Forelimb muscle (tissue), 1 donor: ENCODE measurements around the gene IL27RA. TPM values are rescaled to one million over a fixed set of nuclear protein-coding genes. Genes with fewer than 3 reads are reported as not detected.
"Not testable (repeated sequence)": the region's sequence is repeated elsewhere in the genome, so short reads cannot be mapped to it uniquely, and the experiment has no call there.

Experiments used
- DNase-seq: peaks from one replicate; pipeline ENCODE4 v3.0.0-alpha.2; 2013; ENCODE audit warnings: low read depth
- polyA plus RNA-seq: library from polyadenylated mRNA; unstranded; fragments of 120-200 nt; gene quantifications from one replicate; pipeline ENCODE4 v1.2.1, GENCODE V29; 2013; ENCODE audit not compliant: insufficient read length

The IL27RA gene
- polyA plus RNA-seq, 1 donor, result 3.0 TPM

DNA sequence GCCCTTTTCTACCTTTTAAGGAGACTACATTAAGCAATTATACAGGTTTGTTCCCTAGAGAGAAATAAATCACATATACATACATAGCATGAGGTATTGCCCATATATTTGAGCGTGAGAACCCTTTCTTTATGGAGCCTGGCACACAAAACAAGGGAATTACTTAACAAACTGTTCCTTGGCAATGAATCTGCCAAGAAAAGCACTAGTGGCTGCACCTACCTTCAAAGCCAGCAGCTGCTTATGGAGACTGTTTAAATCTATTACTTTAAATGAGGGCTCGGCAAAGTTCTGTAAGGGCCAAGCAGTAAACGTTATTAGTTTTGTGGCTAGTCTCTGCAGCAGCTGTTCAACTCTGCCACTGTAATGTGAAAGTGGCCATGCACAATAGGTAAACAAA, 32.5 kb upstream of the IL27RA start:
- no peak for DNase-seq

DNA sequence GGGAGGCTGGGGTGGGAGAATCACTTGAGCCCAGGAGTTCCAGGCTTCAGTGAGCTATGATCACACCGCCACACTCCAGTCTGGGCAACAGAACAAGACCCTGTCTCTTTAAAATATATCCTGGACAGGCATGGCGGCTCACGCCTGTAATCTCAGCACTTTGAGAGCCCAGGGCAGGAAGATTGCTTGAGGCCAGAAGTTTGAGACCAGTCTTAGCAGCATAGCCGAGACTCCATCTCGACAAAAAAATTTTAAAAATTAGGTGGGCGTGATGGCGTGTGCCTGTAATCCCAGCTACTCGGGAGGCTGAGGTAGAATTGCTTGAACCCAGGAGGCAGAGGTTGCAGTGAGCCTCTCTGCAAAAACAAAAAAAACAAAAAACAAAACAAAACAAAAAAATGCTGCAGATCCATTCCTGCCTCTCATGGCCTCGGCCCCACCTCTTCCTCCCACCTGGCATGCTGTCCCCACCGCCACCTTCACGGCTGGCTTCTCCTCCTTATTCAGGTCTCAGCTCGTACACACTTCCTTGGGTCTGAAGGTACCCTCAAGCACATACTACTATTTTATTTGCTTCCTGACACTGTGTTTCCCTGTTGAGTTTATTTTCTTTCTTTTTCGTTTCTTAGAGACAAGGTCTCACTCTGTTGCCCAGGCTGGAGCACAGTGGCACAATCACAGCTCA, 30.7 kb upstream of the IL27RA start:
- DNase-seq, result no peak

DNA sequence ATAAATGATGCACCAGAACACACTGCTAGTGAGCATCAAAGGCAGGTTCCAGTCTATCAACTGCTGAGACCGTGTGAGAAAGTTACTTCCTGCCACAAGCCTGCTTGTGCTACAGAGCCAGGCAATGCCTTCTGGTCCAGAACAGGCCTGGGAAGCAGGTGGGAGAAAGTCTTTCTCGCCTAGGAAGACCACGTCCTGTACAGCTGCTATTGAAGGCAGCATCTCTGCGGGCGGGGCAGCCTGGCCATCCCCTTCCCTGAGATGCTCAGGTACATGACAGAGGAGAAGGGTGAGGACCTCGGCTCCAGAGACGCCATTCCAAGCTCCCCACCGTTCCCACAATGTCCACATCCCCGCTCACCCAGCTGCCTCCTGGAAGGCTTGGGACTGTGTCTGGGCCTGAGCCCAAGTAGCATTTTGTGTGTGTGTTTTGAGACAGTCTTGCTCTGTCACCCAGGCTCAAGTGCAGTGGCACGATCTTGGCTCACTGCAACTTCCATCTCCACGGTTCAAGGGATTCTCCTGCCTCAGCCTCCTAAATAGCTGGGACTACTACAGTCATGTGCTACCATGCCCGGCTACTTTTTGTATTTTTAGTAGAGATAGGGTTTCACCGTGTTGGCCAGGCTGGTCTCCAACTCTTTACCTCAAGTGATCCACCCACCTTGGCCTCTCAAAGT, 28.9 kb upstream of the IL27RA start:
- DNase-seq, result no peak

DNA sequence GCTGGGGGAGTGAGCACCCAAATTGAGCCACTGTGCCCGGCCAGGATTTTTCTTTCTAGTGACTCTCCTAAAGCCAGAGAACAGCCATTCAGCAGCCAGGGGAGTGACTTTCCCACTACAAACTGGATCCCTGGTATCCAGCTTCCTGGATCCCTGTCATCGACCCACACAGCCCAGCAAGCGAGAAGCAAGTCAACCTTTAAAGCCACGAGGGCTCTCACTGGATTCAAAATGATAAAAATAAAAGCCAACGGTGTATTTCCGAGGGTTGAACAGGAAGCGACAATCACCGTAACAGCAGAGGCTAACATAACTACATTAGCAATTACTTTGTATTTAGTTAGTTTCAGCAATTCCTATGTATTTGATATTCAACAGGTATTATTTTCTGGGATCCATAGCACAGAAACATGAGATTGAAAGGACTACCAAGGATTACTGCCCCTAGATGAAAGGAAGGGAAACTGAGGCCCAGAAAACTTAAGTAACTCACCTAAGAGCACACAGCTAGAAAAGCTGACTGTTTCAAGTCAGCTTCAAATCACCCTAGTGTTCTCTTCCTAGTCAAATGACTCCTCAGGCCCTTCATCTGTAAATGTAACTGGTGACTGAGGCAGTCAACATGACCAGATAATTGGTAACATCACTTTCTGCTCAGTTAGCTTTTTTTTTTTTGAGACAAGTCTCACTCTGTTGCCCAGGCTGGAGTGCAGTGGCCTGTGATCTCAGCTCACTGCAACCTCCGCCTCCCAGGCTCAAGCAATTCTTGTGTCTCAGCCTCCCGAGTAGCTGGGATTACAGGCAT, 28.1 kb upstream of the IL27RA start:
- DNase-seq, result no peak

DNA sequence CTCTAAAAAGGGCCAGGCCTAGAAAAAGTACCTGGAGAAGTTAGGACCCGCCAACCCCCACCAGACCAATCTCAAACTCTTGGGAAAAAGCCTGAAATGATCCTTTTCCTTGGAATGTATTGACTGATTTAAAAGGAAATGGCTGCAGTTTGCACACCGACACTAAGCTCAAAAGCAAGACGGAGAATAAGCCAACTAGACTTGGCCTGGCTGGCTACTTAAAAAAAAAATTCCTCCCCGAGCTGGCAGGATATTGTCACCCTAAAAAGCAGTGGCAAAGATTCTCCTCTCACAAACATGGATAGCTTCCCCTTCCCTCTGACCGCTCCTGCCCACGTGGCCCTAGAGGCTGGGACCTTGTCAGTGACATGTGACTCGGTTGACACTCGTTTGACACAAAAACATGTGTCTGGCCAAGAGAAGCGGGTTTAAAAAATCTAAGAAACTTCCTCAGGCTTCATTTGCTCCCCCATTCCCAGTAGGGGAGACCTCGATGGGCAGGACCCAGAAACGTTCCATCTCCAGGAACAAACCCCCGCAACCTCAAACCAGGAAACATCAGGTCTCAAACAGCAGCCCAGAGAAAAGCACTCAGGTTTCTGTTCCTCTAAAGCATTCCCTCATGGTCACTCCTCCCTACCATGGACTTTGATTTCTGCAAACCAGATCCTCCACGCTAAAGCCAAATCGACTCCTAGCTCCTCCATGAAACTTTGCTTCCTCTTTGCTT, 26.8 kb upstream of the IL27RA start:
- DNase-seq, result no peak

DNA sequence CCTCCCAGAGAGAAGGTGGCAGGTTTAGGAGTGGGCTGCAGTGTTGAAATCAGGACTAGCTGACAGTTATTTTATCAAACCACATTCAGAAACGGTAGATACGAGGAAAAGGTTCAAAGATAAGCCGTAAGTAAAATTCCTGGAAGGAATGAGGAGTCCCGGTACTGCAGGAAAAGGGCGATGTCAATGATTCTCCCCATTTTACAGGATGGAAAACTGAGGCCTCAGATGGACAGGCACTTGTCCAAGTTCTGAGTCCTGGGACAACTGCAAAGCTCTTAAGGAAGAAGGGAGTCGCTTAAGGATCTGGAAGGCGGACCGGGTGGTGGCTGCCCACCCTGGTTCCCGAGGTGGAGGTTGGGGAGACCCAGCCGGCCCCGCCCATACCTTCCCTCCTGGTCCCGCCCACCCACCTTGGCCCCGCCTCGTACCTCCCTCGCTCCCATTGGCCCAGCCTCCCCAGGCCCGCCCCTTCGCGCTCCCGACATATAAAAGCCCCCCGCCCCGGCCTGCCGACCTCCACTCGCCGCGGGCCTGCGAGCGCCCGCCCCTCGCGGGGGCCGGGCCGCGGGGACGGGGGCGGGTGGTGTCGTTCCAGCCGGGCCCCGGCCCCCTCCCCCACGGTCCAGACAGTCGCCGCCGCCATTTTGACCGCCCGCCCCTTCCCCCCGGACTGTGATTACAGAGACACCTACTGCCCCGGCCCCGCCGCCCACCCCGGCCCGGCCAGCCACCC, 26.0 kb upstream of the IL27RA start:
- peak; percentile 58 for DNase-seq

DNA sequence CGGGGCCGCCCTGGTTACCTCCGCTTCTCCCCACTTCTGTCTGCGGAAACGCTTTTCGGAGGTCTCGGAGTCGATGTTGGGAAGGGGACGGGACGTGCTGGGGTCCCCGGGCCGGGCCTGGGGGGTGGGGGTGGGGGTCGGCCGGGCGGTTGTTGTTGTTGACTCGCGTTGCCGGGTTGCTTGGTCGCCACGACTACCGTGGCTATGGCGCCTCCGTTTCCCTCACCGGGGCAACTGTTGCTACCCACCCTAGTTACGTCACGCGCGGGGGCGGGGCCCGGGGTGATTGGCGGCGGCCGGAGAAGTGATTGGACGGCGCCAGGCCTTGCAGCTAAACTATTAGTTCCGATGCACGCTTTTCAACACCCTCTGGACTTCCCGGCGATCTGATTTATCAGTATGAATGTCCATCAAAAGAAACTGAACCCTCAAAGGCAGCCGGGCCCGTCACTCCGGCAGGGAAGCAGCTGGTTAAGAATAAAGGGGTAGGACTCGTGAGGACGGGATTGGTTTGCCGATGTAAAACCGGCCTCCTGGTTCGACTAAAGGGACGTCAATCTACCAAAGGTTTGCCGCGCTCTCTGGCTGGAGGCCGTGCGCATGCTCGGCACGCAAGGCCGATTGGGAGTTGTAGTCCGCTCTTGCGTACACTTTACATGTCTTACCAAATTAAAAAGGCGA, 25.3 kb upstream of the IL27RA start, which contains the start of gene RFX1:
TSS of gene RFX1 (minus strand) at position 236 of the 681 bp plus-strand sequence. CDS start 12,477 bp downstream, outside the sequence.
- peak; percentile 100 for DNase-seq

DNA sequence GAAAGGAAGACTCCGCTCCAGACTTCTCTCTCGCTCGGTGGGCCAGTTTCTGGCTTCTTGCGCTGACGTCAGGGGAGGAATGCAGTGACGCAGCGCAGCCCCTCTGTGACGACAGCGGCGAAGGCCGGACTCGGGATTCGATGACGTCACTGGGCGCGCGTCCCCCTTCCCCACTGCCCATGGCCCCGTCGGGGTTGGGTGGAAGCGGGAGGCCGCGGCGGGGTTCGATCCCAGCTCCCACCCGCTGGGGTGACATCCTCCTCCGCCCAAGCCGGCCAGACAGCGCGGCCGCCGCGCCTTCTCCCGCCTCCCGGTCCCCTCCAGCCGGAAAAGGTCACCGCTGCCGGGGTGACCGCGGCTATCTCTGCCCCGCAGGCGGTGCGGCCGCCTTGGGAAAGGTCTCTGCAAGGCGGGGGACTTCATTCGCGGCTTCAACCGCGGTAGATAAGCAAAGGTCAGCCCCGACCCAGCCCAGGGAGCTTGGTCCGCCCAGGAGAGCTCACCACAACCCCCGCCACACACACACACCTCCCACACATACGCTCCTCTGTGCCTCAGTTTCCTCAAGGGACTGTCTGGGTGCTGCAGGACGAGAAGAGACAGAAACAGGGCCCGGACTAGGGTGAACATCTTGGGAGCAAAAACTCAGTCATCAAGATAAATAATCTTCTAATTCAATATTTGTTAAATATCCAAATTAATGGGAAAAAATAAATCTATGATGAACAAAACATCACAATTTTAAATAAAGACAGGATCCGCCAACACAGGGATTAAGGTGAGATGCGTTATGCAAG, 24.6 kb upstream of the IL27RA start:
- no peak for DNase-seq

DNA sequence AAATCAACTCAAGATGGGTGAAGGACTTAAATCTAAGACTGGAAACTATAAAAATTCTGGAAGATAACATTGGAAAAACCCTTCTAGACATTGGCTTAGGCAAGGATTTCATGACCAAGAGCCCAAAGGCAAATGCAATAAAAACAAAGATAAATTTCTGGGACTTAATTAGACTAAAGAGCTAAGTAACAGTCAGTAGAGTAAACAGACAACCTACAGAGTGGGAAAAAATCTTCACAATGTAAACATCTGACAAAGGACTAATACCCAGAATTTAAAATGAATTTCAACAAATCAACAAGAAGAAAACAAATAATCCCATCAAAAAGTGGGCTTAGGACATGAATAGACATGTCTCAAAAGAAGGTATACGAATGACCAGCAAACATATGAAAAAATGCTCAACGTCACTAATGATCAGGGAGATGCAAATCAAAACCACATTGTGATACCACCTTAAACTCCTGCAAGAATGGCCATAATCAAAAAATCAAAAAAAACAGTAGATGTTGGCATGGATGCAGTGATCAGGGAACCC, 19.1 kb upstream of the IL27RA start:
- DNase-seq, result no peak

DNA sequence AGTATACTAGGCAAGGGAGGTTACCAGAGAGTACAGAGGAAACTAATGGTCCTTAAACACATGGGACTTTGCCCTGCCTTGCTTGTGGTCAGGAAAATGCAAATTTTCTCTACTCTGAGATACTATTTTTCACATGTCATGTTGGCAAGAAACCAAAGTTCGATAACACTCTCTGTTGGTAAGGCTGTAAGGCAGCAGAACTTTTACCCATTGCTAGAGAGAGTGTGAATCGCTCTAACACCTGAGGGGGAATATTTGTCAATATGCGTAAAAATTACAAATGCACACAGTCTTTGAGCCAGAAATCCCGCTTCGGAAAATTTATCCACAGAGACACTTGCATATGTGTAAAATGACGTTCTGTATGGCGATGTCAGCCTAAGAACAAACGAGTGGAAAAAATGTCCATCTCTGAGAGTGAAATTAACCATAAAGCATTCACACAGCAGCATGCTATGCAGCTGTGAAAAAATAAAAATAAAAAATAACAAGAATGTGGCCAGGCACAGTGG, 16.0 kb upstream of the IL27RA start:
- DNase-seq, result no peak

DNA sequence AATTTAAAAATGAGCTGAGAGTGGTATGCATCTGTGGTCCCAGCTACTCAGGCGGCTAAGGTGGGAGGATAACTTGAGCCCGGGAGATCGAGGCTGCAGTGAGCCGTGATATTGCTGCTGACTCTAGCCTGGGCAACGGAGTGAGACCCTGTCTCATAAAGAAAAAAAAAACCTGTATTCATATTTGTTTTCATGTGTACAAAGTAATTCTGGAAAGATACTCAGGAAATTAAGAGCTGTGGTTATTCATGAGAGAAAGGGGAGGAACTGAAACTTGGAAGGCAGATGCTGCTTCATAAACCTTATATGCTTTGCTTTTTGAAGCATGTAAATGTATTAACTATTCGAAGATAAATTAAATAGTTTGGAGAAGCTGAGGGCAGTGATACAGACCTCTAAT, 12.5 kb upstream of the IL27RA start:
- no peak for DNase-seq

DNA sequence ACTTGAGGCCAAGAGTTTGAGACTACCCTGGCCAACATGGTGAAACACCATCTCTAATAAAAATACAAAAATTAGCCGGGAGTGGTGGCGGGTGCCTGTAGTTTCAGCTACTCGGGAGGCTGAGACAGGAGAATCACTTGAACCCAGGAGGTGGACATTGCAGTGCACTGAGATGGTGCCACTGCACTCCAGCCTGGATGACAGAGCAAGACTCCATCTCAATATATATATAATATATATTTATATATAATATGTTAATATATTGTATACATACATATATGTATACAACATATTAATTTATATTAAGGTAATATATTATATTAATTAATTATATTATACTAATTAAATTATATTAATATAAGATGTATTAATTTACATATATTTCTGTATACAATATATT, 11.8 kb upstream of the IL27RA start:
- DNase-seq, result not testable (repeated sequence)

DNA sequence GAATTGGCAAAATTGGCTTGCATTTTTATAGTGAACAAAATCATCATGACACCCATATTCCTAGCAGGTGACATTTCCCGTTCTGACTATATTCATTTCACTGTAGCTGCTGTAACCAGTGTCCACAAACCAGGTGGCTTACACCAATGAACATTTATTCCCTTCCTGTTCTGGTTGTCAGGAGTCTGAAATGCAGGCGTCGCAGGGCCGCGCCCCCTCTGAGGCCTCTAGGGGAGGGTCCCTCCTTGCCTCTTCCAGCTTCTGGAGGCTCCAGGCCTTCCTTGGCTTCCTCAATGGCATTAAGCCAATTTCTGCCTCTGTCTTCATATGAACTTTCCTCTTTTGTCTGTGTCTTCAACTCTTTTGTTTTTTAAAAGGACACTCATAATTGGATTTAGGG, 10.1 kb upstream of the IL27RA start:
- DNase-seq, result no peak

DNA sequence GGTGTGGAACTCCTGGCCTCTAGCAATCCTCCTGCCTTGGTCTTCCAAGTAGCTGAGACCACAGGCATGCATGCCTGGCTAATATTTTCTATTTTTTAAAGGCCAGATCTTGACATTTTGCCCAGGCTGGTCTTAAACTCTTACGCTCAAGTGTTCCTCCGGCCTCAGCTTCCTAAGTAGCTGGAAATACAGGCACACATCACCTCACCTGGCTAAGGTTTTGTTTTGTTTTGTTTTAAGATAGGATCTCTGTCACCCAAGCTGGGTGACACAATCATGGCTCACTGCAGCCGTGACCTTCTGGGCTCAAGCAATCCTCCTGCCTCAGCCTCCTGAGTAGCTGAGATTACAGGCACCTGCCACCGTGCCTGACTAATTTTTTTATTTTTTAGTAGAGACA, 9.1 kb upstream of the IL27RA start:
- no peak for DNase-seq

DNA sequence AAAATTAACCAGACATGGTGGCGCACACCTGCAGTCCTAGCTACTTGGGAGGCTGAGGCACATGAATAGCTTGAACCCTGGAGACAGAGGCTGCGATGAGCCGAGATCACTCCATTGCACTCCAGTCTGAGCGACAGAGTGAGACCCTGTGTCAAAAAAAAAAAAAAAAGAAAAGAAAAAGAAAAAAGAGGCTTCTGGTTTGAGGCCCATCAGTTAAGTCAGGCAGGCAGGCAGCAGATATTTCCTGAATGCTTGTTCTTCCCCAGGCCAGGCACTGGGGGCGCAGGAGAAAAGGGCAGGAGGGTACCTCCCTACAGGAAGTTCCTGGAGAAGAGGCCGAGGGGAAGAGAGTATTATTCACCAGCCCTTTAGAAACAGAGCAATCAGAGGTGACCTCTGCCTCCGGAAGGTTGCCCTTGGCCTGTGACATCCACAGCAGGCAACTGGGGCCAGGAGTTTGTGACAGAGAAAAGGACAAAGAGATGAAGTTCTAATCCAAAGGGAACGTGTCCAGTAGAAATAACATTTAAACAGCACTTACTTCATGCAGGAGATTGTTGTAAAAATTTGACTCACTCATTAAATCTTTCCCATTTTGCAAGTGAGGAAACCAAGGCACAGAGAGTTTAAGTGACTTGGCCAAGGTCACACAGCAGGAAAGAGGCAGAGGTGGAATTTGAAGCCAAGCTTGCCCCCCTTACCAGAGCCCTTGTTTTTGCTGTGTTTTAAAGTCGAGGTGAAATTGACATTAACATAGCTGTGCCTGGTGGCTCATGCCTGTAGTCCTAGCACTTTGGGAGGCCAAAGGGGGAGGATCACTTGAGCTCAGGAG, 7.9 kb upstream of the IL27RA start:
- no peak for DNase-seq

DNA sequence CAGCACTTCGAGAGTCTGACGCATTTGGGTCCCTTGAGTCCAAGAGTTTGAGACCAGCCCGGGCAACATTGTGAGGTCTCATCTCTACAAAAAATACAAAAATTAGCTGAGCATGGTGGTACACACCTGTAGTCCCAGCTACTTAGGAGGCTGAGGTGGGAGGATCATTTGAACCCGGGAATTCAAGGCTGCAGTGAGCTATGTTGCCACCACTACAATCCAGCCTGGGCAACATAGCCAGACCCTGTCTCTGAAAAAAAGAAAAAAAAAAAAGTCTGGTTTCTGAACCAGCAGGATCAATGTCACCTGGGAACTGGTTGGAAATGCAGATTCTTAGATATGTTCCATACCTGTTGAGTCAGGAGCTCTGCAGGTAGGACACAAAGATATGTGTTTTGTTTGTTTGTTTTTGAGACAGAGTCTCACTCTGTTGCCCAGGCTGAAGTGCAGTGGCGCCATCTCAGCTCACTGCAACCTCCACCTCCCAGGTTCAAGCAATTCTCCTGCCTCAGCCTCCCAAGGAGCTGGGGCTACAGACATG, 4.8 kb upstream of the IL27RA start:
- DNase-seq, result not testable (repeated sequence)

DNA sequence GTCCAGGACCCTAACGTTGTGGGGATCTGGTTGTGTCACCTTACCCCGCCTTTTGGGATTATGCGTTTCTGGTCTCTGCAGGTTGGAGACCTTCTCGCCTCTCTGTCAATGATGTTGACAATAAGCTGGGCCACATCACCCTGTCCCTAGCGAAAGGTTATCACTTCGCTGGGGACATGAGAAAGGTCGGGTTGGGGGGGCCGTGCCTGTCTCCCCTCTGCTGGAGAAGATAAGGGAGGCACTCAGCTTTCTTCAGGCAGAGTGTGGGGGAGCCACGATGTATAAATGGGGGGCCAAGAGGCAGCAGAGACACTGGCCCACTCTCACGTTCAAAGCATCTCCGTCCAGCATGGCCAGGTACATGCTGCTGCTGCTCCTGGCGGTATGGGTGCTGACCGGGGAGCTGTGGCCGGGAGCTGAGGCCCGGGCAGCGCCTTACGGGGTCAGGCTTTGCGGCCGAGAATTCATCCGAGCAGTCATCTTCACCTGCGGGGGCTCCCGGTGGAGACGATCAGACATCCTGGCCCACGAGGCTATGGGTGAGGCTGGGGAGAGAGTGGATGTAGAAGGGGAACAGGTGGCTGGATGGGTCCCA, 3.6 kb upstream of the IL27RA start, which contains the start of gene RLN3:
TSS of gene RLN3 (plus strand) at position 293 of the 595 bp plus-strand sequence. CDS start at position 350, 57 bp downstream.
- DNase-seq, result no peak

DNA sequence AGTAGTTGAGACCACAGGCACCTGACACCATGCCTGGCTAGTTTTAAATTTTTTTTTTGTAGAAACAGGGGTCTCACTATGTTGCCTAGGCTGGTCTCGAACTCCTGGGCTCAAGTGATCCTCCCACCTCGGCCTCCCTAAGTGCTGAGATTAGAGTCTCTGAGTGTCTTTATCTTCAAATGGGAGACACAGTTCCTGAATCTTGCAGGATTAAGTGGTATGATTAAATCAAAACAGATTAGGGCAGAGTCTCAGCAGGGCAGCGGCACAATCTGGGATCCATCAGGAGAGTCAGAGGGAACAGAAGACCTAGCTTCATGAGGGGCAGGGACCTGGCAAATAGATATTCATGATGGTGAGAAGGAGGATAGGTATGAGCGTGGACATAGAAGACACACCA, 2.7 kb upstream of the IL27RA start:
- DNase-seq, result no peak
